SHP77 (cell line): ENCODE data around the gene NUDT8.
"Not testable (repeated sequence)": the region's sequence is repeated elsewhere in the genome, so short reads cannot be mapped to it uniquely, and the experiment has no call there.

Experiments
- DNase-seq, 2 experiments: peaks; one replicate each; lab custom pipeline; 2025; lab: John Stamatoyannopoulos, UW

Gene NUDT8

DNA sequence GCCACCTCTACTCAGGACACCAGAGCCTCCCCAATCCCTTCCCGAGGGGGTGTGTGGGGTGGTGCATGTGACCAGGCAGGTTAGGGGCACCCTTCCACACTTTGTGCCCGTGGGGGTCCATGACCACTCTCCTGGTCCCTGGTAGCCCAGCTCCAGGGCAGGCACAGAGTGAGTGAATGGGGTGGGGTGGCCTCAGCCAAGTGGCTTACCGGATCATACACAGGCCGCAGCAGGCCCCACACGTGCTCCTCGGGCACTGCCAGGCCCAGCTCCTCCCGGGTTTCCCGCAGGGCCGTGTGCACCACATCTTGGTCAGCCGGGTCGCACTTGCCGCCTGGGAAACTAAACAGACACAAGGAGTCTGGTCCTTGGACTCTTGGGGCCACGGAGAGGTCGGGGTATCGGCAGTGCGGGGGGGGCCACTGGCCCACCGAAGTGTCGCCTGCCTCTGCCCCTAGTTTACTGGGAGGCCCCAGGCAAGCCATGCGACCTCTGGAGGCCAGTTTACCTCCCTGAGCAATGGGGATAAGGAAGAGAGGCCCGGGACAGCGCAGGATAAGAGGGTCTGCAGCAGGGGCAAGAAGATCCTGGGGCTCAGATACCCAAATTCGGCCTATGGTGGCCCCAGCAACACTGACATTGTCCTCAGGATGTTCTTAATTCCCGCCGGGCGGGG is 889 bp downstream of the NUDT8 start:
- peak; percentile 83 to 87 for DNase-seq

DNA sequence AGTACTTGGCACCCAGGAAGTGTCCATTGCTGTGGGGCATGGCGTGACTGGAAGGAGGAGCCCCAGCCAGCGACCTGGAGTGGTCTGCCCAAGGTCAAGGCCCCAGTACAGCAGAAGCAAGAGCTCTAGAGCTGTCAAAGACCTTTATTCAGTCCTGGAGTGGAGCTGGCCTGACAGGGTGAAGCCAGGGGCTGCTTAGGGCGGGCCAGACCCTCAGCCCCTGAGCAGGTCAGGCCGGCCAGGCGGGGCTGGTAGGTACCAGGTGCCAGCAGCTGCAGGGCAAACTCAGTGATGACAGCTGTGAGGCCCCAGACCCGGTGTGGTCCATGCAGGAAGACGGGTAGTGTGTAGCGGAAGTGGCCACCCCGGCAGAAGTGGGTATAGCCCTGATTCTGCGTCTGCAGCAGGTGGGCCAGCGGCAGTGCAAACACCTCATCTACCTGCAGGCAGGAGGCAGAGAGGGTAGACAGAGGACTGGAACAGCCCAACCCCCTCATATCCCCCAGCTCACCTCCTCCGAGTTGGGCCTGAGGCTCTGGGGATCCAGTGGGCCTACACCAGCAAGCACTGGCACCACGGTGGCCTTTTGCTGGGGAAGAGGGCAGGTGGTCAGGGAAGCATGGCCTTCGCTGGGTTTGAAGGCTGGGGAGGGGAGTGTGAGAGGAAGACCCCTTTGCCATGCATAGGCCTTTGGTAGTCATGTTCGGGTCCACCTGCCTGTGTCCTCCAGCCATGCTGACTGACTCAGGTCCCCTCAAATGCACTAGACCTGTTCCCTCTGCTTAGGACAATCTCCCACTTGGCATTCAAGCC is 1.7 kb downstream of the NUDT8 start:
- DNase-seq, result peak; percentile 94 to 96

DNA sequence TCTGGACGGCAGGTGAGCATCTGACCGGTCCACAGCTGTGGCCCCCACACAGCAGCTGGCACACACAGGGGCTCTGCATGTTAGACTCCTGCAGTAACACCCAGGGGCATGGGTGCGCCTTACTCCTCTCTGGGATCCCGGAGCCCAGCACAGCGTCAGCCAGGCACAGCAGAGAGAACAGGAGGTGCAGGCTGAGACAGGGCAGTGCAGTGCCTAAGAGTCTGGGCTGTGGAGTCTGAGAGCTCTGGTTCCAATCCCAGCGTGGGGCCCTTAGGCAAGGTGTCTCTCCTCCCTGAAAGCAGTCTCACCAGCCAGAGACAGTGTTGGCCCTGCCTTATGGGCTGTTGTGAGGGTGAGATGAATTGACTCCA is 2.3 kb downstream of the NUDT8 start:
- DNase-seq, result peak in 1 of 2 experiments; percentile 80

DNA sequence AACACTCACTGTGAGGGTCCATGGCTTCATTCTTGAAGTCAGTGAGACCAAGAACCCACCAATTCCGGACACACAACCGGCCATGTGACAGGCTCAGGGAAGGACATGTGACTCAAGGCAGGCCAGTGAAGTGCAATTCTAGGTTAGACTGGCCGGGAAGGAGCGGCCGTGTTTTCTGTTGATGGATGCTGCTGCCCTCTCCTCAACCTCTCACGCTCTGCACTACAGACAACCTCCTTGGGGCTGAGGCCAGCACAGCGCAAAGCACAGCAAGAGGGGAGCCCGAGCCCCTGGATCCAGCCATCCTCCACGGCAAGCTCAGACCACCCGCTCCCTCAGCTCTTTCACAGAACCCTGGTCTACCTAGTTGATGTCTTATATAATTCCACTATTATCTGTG is 2.8 kb downstream of the NUDT8 start:
- DNase-seq, result peak; percentile 73 to 77

DNA sequence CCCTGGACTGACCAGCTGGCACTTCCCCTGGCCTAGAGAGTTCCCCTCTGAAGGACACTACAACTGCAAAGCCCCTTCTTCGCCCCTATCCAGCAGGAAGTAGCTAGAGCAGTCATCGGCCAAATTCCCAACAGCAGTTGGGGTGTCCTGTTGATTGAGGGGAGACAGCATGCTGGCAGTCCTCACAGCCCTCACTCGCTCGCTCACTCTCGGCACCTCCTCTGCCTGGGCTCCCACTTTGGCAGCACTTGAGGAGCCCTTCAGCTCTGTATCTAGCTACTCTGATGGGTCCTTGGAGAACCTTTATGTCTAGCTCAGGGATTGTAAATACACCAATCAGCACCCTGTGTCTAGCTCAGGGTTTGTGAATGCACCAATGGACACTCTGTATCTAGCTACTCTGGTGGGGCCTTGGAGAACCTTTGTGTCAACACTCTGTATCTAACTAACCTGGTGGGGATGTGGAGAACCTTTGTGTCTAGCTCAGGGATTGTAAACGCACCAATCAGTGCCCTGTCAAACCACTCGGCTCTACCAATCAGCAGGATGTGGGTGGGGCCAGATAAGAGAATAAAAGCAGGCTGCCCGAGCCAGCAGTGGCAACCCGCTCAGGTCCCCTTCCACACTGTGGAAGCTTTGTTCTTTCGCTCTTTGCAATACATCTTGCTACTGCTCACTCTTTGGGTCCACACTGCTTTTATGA is 3.5 kb downstream of the NUDT8 start:
- peak; percentile 78 to 83 for DNase-seq

DNA sequence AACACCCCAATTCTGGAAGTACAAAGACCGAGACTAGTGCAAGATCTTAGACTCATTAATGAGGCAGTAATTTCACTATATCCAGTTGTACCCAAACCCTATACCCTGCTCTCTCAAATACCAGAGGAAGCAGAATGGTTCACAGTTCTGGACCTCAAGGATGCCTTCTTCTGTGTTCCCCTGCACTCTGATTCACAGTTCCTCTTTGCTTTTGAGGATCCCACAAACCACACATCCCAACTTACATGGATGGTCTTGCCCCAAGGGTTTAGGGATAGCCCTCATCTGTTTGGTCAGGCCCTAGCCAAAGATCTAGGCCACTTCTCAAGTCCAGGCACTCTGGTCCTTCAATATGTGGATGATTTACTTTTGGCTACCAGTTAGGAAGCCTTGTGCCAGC is 5.9 kb downstream of the NUDT8 start:
- not testable (repeated sequence) for DNase-seq

DNA sequence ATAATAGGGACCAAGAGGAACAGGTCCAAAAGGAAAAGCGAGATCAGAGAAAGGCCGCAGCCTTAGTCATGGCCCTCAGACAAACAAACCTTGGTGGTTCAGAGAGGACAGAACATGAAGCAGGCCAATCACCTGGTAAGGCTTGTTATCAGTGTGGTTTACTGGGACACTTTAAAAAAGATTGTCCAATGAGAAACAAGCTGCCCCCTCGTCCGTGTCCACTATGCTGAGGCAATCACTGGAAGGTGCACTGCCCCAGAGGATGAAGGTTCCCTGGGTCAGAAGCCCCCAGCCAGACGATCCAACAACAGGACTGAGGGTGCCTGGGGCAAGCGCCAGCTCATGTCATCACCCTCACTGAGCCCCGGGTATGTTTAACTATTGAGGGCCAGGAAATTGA is 6.8 kb downstream of the NUDT8 start:
- DNase-seq, result not testable (repeated sequence)

DNA sequence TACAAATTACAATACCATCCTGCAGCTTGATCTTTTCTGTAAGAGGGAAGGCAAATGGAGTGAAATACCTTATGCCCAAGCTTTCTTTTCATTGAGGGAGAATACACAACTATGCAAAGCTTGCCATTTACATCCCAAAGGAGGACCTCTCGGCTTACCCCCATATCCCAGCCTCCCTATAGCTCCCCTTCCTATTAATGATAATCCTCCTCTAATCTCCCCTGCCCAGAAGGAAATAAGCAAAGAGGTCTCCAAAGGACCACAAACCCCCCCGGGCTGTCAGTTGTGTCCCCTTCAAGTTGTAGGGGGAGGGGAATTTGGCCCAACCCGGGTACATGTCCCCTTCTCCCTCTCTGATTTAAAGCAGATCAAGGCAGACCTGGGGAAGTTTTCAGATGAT is 7.8 kb downstream of the NUDT8 start:
- DNase-seq, result not testable (repeated sequence)

DNA sequence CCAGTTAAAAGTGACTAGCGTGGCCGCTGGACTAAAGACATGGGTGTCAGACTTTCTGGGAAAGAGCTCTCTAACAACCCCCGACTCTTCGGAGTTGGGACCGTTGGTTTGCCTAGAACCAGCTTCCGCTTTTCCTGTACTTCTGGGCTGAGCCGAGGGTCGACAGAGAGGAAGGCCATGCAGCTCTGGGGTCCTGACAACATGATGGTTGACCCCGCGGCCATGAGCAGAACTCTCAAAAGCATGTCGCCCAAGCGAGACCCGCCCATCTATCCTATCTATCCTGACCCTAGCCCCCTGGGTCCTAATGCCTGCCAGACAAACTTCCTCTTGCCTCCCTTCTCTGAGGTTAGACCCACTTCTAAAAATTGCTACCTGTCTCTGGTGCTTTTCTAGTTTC is 9.1 kb downstream of the NUDT8 start:
- DNase-seq, result peak; percentile 71 to 79

DNA sequence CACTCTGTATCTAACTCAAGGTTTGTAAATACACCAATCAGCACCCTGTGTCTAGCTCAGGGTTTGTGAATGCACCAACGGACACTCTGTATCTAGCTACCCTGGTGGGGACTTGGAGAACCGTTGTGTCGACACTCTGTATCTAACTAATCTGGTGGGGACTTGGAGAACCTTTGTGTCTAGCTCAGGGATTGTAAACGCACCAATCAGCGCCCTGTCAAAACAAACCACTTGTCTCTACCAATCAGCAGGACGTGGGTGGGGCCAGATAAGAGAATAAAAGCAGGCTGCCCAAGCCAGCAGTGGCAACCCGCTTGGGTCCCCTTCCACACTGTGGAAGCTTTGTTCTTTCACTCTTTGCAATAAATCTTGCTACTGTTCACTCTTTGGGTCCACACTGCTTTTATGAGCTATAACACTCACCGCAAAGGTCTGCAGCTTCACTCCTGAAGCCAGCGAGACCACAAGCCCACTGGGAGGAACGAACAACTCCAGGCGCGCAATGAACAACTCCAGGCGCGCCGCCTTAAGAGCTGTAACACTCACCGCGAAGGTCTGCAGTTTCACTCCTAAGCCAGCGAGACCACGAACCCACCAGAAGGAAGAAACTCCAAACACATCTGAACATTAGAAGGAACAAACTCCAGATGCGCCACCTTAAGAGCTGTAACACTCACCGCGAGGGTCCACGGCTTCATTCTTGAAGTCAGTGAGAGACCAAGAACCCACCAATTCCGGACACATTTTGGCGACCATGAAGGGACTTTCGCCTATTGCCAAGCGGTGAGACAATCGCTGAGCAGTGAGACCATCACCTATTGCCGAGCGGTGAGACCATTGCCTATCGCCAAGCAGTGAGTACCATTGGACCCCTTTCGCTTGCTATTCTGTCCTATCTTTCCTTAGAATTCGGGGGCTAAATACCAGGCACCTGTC is 9.8 kb downstream of the NUDT8 start:
- peak; percentile 96 to 97 for DNase-seq

DNA sequence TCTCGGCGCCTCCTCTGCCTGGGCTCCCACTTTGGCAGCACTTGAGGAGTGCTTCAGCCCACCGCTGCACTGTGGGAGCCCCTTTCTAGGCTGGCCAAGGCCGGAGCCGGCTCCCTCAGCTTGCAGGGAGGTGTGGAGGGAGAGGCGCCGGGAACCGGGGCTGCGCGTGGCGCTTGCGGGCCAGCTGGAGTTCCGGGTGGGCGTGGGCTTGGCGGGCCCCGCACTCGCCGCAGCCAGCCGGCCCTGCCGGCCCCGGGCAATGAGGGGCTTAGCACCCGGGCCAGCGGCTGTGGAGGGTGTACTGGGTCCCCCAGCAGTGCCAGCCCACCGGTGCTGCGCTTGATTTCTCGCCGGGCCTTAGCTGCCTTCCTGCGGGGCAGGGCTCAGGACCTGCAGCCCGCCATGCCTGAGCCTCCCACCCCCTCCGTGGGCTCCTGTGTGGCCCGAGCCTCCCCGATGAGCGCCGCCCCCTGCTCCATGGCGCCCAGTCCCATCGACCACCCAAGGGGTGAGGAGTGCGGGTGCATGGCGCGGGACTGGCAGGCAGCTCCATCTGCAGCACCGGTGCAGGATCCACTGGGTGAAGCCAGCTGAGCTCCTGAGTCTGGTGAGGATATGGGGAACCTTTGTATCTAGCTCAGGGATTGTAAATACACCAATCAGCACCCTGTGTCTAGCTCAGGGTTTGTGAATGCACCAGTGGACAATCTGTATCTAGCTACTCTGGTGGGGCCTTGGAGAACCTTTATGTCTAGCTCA is 10.7 kb downstream of the NUDT8 start:
- DNase-seq, result not testable (repeated sequence)

DNA sequence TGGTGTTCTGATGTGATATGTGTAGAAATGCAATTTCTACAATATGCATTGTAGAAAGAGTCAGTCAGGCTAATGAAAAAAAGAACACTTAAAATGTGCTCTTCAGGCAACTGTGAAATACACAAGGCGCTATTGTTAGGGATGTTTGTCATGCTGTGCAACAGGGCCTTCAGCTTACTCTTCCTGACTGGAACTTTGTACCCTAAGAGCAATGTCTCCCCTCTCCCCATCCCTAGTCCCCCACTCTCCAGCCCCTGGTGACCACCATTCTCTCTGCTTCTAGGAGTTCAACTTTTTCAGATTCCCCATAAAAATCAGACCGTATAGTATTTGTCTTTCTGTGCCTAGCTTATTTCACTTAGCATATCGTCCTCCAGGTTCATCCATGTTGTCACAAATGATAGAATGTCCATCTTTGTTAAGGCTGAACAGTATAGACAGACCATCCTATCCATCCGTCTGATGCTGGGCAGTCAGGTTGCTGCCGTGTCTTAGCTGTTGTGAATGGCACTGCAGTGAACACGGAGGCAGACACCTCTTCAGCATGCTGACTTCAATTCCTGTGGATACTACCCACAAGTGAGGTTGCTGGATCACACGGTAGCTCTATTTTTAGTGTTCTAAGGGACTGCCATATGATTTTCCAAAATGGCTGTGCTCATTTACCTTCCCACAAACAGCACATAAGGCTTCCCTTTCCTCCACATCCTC is 12.3 kb downstream of the NUDT8 start:
- no peak for DNase-seq

DNA sequence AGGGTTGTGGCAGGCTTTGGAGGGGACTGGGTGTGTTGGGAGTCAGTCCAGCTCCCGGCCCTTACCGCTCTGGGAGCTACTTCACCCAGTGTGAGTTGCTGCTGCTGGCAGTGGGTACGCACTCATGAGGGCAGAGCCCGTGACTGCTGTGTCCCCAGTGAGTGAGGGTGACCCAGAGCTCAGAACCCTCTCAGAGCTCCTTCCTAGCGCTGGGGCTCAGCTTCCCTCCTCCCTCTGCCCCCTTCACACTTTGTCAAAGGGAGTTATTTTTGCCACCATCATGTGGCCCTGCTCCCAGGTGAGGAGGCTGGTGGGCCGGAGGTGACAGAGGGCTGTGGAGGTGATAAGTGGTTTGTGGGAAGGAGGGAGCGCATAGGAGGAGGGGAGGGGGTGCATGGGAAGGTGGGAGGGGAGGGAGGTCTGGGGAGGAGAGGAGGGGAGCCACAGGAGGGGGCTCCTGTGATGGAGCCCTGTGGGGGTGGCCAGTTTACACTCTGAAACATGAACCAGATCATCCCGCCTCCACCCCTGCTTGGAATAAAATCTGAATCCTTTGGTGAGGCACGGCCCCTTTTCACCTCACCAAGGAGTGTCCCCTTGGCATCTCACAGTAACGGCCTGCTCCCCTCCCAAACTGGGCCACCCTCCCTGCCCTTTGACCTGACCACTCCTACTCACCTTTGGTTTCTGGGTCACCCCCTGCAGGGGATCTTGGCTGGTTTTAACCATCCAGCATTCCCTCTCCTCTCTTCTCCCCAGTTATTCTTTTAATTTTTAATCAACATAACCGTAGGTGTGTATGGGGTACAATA is 13.1 kb downstream of the NUDT8 start:
- DNase-seq, result no peak

DNA sequence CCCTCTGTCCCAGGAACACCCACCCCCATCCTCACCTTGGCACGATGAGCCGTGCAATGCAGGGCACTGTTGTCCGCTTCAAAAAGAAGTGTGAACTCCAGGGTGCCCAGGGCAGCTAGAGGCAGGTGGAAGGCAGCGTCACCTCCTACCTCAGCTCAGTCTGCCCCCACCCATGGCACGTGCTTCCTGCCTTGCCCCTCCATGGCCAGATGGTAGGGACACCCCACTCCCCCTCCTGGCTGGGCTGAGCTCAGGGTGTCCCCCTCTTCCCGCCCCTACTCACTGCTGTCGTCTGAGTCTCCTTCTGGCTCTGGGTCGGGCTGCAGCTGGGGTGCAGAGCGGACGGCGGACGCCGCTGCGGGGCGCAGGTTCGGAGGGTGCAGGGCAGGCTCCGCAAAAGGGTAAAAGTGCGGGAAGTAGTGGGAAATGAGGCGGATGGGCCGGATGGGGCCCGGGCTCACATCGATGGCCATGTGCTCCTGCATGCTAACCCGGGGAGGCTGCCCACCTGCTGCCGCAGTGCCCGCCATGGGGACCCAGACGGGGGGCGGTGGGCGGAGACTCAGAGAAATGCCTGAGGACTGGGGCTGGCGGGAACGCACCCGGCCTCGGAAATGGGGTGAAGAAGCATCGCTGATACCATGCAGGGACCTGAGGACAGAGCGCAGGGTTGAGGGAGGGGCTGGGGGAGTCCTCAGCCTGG is 13.9 kb downstream of the NUDT8 start:
- DNase-seq, result no peak

DNA sequence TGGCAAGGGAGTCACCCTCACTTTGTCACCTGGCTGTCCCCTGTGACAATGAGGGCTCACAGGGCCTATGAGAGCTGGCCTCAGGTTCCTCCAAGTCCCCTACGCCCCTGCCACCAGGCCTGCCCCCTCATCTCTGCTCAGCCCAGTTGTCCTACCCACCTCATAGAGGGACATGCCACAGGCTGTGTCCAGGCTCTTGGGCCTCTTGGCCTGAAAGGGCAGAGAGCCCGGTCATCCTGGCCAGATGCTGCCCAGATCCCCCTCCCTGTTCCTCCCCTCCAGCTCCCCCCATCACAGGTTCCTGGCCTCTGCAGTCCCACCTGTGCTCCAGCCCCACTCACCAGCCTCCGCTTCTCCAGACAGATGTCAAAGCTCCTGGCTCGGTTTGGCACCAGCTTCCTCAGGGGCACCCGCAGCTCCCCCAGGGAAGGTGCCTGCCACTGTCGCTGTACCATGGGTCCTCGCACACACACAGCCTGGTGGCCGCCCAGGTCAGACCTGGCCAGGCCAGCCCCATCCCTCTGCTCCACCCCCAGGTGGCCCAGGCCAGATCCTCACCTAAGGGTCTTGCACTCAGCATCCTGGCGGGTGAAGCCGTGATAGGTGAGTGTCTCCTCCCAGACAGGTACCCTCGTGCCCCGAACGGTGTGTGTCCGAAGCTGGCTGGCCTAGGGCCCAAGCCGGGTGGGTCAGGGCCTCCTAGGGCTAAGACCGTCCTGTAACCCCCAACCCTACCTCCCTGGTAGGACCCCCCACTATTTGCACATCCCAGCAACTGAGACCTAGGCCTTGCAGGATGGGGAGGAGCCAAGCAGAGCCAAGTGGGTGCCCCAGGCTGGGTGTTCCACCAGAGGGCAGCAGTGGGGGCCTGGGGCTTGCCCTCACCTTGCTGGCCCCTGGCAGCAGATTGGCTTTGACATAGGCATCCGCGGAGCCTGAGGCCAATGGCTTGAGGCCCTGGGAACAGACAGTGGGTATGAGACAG is 14.7 kb downstream of the NUDT8 start:
- DNase-seq, result peak; percentile 53 to 66

DNA sequence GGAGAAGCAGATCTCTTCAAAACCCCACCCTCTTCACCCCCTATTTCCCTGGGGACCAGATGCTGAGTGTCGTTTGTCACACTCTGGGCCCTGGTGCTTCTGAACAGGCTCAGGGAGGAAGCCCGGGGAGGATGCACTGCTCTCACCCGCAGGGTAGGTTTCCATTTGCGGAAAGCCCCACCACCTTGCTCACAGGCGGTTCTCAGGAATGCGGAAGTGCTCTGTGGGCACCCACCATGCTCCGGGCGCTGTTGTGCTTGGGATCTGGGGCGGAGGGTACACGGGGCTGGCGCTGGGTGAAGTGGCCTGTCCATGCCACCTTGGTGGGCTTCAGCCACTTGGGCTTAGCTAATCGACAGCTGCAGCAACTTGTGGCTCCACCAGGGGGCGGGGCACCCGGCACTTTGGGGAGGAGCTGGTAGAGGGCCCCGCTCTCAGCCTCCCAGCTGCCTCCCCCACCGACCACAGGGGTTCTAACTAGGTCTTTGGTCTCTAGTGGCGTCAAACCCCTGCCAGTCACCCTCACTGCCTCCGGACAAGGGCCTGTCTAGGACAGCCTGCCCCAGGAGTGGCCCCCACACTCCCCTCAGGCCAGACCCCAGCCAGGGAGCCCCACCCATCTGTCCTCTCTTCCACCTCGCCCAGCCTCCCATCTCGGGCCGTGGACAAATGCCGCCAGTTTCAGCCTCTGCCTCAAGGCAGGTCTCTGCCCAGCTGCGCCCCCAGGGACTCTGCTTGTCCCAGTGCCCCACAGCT is 15.6 kb downstream of the NUDT8 start:
- peak; percentile 37 to 43 for DNase-seq
